ENCODE data around the gene CCNE1.

CCNE1 gene

GRCh38 chr19:29837448-29837981 lies 25.7 kb downstream of the CCNE1 start:
- no peak overlapping the region for H3K4me3 ChIP-seq
- H3K27ac ChIP-seq, result no peak overlapping the region
- TF ChIP-seq, protein P1, sequence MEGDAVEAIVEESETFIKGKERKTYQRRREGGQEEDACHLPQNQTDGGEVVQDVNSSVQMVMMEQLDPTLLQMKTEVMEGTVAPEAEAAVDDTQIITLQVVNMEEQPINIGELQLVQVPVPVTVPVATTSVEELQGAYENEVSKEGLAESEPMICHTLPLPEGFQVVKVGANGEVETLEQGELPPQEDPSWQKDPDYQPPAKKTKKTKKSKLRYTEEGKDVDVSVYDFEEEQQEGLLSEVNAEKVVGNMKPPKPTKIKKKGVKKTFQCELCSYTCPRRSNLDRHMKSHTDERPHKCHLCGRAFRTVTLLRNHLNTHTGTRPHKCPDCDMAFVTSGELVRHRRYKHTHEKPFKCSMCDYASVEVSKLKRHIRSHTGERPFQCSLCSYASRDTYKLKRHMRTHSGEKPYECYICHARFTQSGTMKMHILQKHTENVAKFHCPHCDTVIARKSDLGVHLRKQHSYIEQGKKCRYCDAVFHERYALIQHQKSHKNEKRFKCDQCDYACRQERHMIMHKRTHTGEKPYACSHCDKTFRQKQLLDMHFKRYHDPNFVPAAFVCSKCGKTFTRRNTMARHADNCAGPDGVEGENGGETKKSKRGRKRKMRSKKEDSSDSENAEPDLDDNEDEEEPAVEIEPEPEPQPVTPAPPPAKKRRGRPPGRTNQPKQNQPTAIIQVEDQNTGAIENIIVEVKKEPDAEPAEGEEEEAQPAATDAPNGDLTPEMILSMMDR (IDR thresholded peaks at IDR 0.05), result no peak
- DNase-seq (ENCODE audit: low spot score), result no peak

- TF ChIP-seq, protein P1 (IDR thresholded peaks at IDR 0.05), result no peak
These were observed 26.2 kb downstream of the CCNE1 start for GRCh38 chr19:29837996-29838395.

DNA sequence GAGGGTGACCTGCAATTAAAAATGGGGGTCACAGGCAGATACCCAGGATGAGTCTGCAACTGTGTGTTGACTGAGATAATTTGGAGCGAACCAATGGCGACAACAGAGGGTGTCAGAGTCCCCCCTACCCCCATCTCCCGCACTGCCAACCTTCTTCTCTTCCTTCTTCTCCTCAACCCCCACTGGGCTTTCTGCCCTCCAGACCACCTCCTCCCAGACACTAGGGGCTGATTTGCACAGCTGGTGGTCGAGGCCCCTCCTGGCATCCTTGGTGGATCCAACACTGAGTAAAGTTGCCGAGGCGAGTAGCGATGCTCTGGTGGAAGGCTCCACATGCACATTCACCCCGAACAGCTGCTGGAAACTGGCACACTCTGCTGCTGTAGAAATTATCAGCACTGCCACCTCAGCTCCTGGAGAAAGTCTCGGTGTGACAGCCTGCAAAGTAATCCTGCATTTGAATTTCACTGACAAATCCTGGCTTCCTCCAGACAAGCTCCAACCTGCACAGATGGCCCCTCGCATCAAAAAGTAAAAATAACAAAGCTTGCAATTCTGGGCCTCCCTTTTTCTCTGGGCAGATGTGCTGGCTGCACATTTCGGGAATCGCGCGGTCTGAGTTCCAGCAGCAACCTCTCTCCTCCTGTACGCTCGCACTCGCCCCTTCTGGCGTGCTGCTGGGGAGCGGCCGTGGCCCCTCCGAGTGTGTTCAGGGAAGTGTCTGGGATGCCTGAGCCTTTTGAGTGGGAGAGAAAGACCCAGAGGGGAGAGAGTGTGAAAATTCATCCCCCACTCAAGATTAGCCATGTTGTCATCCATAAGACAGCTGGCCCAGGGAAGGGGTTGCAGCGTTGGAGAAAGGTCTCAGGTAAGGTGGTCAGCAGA lies 28.5 kb downstream of the CCNE1 start:
- DNase-seq (ENCODE audit: low spot score), result no peak
- Histone ChIP-seq H3K27ac (no peak overlapping the region), H3K4me3 (no peak overlapping the region)
- TF ChIP-seq, protein P1 (IDR thresholded peaks at IDR 0.05), result no peak

More at GRCh38 chr19:29837996-29838395, 26.2 kb downstream of the CCNE1 start:
- no peak for DNase-seq (ENCODE audit: low spot score)
- no peak overlapping the region for H3K27ac ChIP-seq
- no peak overlapping the region for H3K4me3 ChIP-seq

GRCh38 chr19:29841209-29841558 lies 29.4 kb downstream of the CCNE1 start:
- no peak overlapping the region for H3K27ac ChIP-seq
- H3K4me3 ChIP-seq, result no peak overlapping the region
- TF ChIP-seq, protein P1 (IDR thresholded peaks at IDR 0.05), result no peak
- no peak for DNase-seq (ENCODE audit: low spot score)

GRCh38 chr19:29841559-29842367 lies 30.0 kb downstream of the CCNE1 start:
- DNase-seq (ENCODE audit: low spot score), result no peak
- TF ChIP-seq, protein P1 (IDR thresholded peaks at IDR 0.05), result no peak
- Histone ChIP-seq H3K27ac (no peak overlapping the region), H3K4me3 (no peak overlapping the region)

DNA sequence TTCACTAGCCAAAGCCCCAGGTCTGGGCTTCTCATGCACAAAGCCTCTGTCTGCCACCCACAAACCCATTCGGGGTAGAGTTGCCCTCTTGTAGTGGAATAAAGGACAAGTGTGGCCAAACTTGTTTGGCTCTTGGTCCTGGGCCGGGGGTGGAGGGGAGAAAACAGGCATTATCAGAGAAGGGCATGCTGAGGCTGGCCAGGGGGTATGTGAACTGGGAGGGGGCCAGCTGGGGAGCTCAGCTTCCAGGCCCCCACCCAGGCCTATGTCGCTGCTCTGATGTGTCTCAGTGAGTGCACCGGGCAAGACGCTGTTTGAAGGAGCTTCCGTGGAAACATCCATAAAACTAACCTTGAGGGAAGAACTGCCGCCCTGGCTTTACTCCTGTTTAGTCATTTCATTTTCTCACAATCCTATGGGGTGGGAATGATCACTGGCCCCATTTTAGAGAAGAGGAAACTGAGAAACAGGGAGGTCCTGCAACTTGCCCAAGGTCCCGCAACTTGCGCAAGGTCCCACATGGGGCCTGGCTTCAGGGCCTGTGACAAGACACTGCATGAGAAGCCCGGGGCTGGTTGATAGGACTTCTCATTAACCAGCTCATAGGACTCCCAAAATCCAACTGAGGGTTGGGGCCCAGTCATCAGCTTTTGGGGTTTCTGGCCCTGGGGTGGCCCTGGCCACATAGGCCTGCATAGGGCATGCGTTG lies 30.8 kb downstream of the CCNE1 start:
- no peak for DNase-seq (ENCODE audit: low spot score)
- TF ChIP-seq, protein P1 (IDR thresholded peaks at IDR 0.05), result no peak
- Histone ChIP-seq H3K4me3 (no peak overlapping the region), H3K27ac (no peak overlapping the region)
